ENCODE measurements around the gene VAC14. TPM values are rescaled to one million over a fixed set of nuclear protein-coding genes. Genes with fewer than 3 reads are reported as not detected.

VAC14 gene
- total and polyA plus RNA-seq, 4 donors, result 19.8 to 25.0 (median 24.7) TPM

- ATAC-seq (ENCODE audit: low FRiP score), result no peak
- no peak overlapping the region for H3K27ac ChIP-seq (ENCODE audit: low read depth in 1 of 2, low read length in 2 of 2)
- 51 to 60% methylated on average over 3 of the region's 3 CpGs for whole genome bisulfite sequencing, 2 donors
These were observed 70.0 kb downstream of the VAC14 start for GRCh38 chr16:70730944-70731343.

GRCh38 chr16:70730031-70730430 is 70.9 kb downstream of the VAC14 start:
- Histone ChIP-seq H3K27ac (ENCODE audit: low read depth in 1 of 2, low read length in 2 of 2) (no peak overlapping the region), H3K27me3 (ENCODE audit: control insufficient read depth in 1 of 2, insufficient read depth in 2 of 2, low read length in 1 of 2) (no peaks in the 10 kb centered on the region), H3K36me3 (ENCODE audit: control insufficient read depth in 1 of 2, insufficient read depth in 2 of 2, low read length in 1 of 2) (no peaks in the 10 kb centered on the region), H3K4me1 (ENCODE audit: control insufficient read depth in 1 of 2, insufficient read depth in 2 of 2, low read length in 2 of 2) (no peaks in the 10 kb centered on the region), H3K9me3 (ENCODE audit: control insufficient read depth, low read length) (no peaks in the 10 kb centered on the region), H3K4me3 (ENCODE audit: low read length in 2 of 2) (no peak overlapping the region)
- DNase-seq (no peak), ATAC-seq (ENCODE audit: low FRiP score) (no peak)
- WGBS, 2 donors, result 87 to 89% methylated on average over 7 of the region's 7 CpGs
- intact Hi-C loops (cut with DNase I), result no loop called here

More at GRCh38 chr16:70730944-70731343, 70.0 kb downstream of the VAC14 start:
- Histone ChIP-seq H3K27me3 (ENCODE audit: control insufficient read depth in 1 of 2, insufficient read depth in 2 of 2, low read length in 1 of 2) (no peaks in the 10 kb centered on the region), H3K4me3 (ENCODE audit: low read length in 2 of 2) (no peak overlapping the region), H3K9me3 (ENCODE audit: control insufficient read depth, low read length) (no peaks in the 10 kb centered on the region), H3K36me3 (ENCODE audit: control insufficient read depth in 1 of 2, insufficient read depth in 2 of 2, low read length in 1 of 2) (no peaks in the 10 kb centered on the region), H3K4me1 (ENCODE audit: control insufficient read depth in 1 of 2, insufficient read depth in 2 of 2, low read length in 2 of 2) (no peaks in the 10 kb centered on the region)
- no peak for DNase-seq
- intact Hi-C loops (cut with DNase I), result no loop called here

GRCh38 chr16:70729292-70729691 is 71.7 kb downstream of the VAC14 start:
- no peaks in the 10 kb centered on the region for H3K4me1 ChIP-seq (ENCODE audit: control insufficient read depth in 1 of 2, insufficient read depth in 2 of 2, low read length in 2 of 2)
- no peak overlapping the region for H3K4me3 ChIP-seq (ENCODE audit: low read length in 2 of 2)
- DNase-seq, result no peak
- no peak overlapping the region for H3K27ac ChIP-seq (ENCODE audit: low read depth in 1 of 2, low read length in 2 of 2)
- no peaks in the 10 kb centered on the region for H3K36me3 ChIP-seq (ENCODE audit: control insufficient read depth in 1 of 2, insufficient read depth in 2 of 2, low read length in 1 of 2)
- intact Hi-C loops (cut with DNase I), result no loop called here
- no peak for ATAC-seq (ENCODE audit: low FRiP score)
- H3K9me3 ChIP-seq (ENCODE audit: control insufficient read depth, low read length), result no peaks in the 10 kb centered on the region
- WGBS, 2 donors, result 96% methylated on average over 8 of the region's 8 CpGs
- H3K27me3 ChIP-seq (ENCODE audit: control insufficient read depth in 1 of 2, insufficient read depth in 2 of 2, low read length in 1 of 2), result no peaks in the 10 kb centered on the region

GRCh38 chr16:70728150-70728549 is 72.8 kb downstream of the VAC14 start:
- no peak for ATAC-seq (ENCODE audit: low FRiP score)
- 95 to 96% methylated on average over 9 of the region's 9 CpGs for WGBS, 2 donors
- no peaks in the 10 kb centered on the region for H3K9me3 ChIP-seq (ENCODE audit: control insufficient read depth, low read length)
- H3K27me3 ChIP-seq (ENCODE audit: control insufficient read depth in 1 of 2, insufficient read depth in 2 of 2, low read length in 1 of 2), result no peaks in the 10 kb centered on the region
- no peak for DNase-seq
- no peak overlapping the region for H3K4me3 ChIP-seq (ENCODE audit: low read length in 2 of 2)
- intact Hi-C loops (cut with DNase I), result no loop called here
- no peak overlapping the region for H3K27ac ChIP-seq (ENCODE audit: low read depth in 1 of 2, low read length in 2 of 2)
- H3K4me1 ChIP-seq (ENCODE audit: control insufficient read depth in 1 of 2, insufficient read depth in 2 of 2, low read length in 2 of 2), result no peaks in the 10 kb centered on the region
- H3K36me3 ChIP-seq (ENCODE audit: control insufficient read depth in 1 of 2, insufficient read depth in 2 of 2, low read length in 1 of 2), result no peaks in the 10 kb centered on the region

- ATAC-seq (ENCODE audit: low FRiP score) (no peak), DNase-seq (no peak)
- H3K27ac ChIP-seq (ENCODE audit: low read depth in 1 of 2, low read length in 2 of 2), result no peak overlapping the region
- no peaks in the 10 kb centered on the region for H3K4me1 ChIP-seq (ENCODE audit: control insufficient read depth in 1 of 2, insufficient read depth in 2 of 2, low read length in 2 of 2)
- 64 to 75% methylated on average over 9 of the region's 9 CpGs for WGBS, 2 donors
- H3K27me3 ChIP-seq (ENCODE audit: control insufficient read depth in 1 of 2, insufficient read depth in 2 of 2, low read length in 1 of 2), result no peaks in the 10 kb centered on the region
- intact Hi-C loops (cut with DNase I), result no loop called here
- H3K4me3 ChIP-seq (ENCODE audit: low read length in 2 of 2), result no peak overlapping the region
- no peaks in the 10 kb centered on the region for H3K36me3 ChIP-seq (ENCODE audit: control insufficient read depth in 1 of 2, insufficient read depth in 2 of 2, low read length in 1 of 2)
- H3K9me3 ChIP-seq (ENCODE audit: control insufficient read depth, low read length), result no peaks in the 10 kb centered on the region
These were observed 74.0 kb downstream of the VAC14 start for GRCh38 chr16:70726892-70727361.

- intact Hi-C loops (cut with DNase I), result no loop called here
- DNase-seq, result peak in 1 of 2 donors; percentile 76
- H3K4me3 ChIP-seq (ENCODE audit: low read length in 2 of 2), result no peak overlapping the region
These were observed 74.8 kb downstream of the VAC14 start for GRCh38 chr16:70725912-70726828.

GRCh38 chr16:70725024-70725911 is 75.7 kb downstream of the VAC14 start:
- 78 to 81% methylated on average over 22 of the region's 22 CpGs for WGBS, 2 donors
- DNase-seq (no peak), ATAC-seq (ENCODE audit: low FRiP score) (peak; percentile 40)
- intact Hi-C loops (cut with DNase I), result no loop called here
- Histone ChIP-seq H3K4me3 (ENCODE audit: low read length in 2 of 2) (no peak overlapping the region), H3K27ac (ENCODE audit: low read depth in 1 of 2, low read length in 2 of 2) (peak overlapping the region in 1 of 2 donors; percentile 18), H3K9me3 (ENCODE audit: control insufficient read depth, low read length) (no peaks in the 10 kb centered on the region), H3K27me3 (ENCODE audit: control insufficient read depth in 1 of 2, insufficient read depth in 2 of 2, low read length in 1 of 2) (no peaks in the 10 kb centered on the region), H3K36me3 (ENCODE audit: control insufficient read depth in 1 of 2, insufficient read depth in 2 of 2, low read length in 1 of 2) (no peaks in the 10 kb centered on the region), H3K4me1 (ENCODE audit: control insufficient read depth in 1 of 2, insufficient read depth in 2 of 2, low read length in 2 of 2) (no peaks in the 10 kb centered on the region)

More at GRCh38 chr16:70725912-70726828, 74.8 kb downstream of the VAC14 start:
- H3K27ac ChIP-seq (ENCODE audit: low read depth in 1 of 2, low read length in 2 of 2), result peak overlapping the region in 1 of 2 donors; percentile 18
- peak; percentile 73 for ATAC-seq (ENCODE audit: low FRiP score)
- H3K9me3 ChIP-seq (ENCODE audit: control insufficient read depth, low read length), result no peaks in the 10 kb centered on the region
- WGBS, 2 donors, result 70 to 76% methylated on average over 31 of the region's 31 CpGs
- no peaks in the 10 kb centered on the region for H3K4me1 ChIP-seq (ENCODE audit: control insufficient read depth in 1 of 2, insufficient read depth in 2 of 2, low read length in 2 of 2)
- no peaks in the 10 kb centered on the region for H3K27me3 ChIP-seq (ENCODE audit: control insufficient read depth in 1 of 2, insufficient read depth in 2 of 2, low read length in 1 of 2)
- H3K36me3 ChIP-seq (ENCODE audit: control insufficient read depth in 1 of 2, insufficient read depth in 2 of 2, low read length in 1 of 2), result no peaks in the 10 kb centered on the region

- WGBS, 2 donors, result 96 to 97% methylated on average over 15 of the region's 15 CpGs
- no peaks in the 10 kb centered on the region for H3K4me1 ChIP-seq (ENCODE audit: control insufficient read depth in 1 of 2, insufficient read depth in 2 of 2, low read length in 2 of 2)
- ATAC-seq (ENCODE audit: low FRiP score) (no peak), DNase-seq (no peak)
- H3K27me3 ChIP-seq (ENCODE audit: control insufficient read depth in 1 of 2, insufficient read depth in 2 of 2, low read length in 1 of 2), result no peaks in the 10 kb centered on the region
- no peaks in the 10 kb centered on the region for H3K9me3 ChIP-seq (ENCODE audit: control insufficient read depth, low read length)
- H3K4me3 ChIP-seq (ENCODE audit: low read length in 2 of 2), result no peak overlapping the region
- H3K27ac ChIP-seq (ENCODE audit: low read depth in 1 of 2, low read length in 2 of 2), result no peak overlapping the region
- intact Hi-C loops (cut with DNase I), result no loop called here
- H3K36me3 ChIP-seq (ENCODE audit: control insufficient read depth in 1 of 2, insufficient read depth in 2 of 2, low read length in 1 of 2), result no peaks in the 10 kb centered on the region
These were observed 76.6 kb downstream of the VAC14 start for GRCh38 chr16:70724146-70725023.

Measured in aorta (tissue), 5 donors.